Spleen (tissue), 11 donors: ENCODE measurements around the gene SCYL1. TPM values are rescaled to one million over a fixed set of nuclear protein-coding genes. Genes with fewer than 3 reads are reported as not detected.

Source experiments
- DNase-seq: peaks from one replicate; pipeline ENCODE4 v3.0.0-alpha.2; 2020
- H3K27ac ChIP-seq, 8 donors: fragments of 200-600 bp; sonication (generic) in 7 of 8; 1 replicate in 4 of 8; 2 replicates in 4 of 8; pipeline versions ENCODE4 v1.5.0 to v1.8.0; 2016 to 2021; ENCODE audit warnings: inconsistent platforms in 4 of 8, mild to moderate bottlenecking in 4 of 8, moderate library complexity in 1 of 8
- H3K27me3 ChIP-seq, 7 donors: fragments of 200-600 bp; sonication (generic) in 6 of 7; replicated peaks in 1 of 7; 1 replicate in 4 of 7; 2 replicates in 3 of 7; pipeline versions ENCODE4 v1.5.0 to v1.8.0; 2016 to 2021; ENCODE audit warnings: inconsistent platforms in 3 of 7, mild to moderate bottlenecking in 1 of 7
- H3K36me3 ChIP-seq, 6 donors: fragments of 200-600 bp; sonication (generic) in 5 of 6; 1 replicate in 4 of 6; 2 replicates in 2 of 6; pipeline versions ENCODE4 v1.5.0 to v1.8.0; 2016 to 2021; ENCODE audit warnings: inconsistent platforms in 2 of 6
- H3K4me1 ChIP-seq, 6 donors: fragments of 200-600 bp; sonication (generic) in 5 of 6; 1 replicate in 3 of 6; 2 replicates in 3 of 6; pipeline versions ENCODE4 v1.5.0 to v1.8.0; 2016 to 2021; ENCODE audit warnings: inconsistent platforms in 3 of 6
- H3K4me3 ChIP-seq, 8 donors: fragments of 200-600 bp; sonication (generic) in 7 of 8; 1 replicate in 4 of 8; 2 replicates in 4 of 8; pipeline versions ENCODE4 v1.5.0 to v1.8.0; 2016 to 2021; ENCODE audit warnings: inconsistent platforms in 4 of 8, mild to moderate bottlenecking in 4 of 8, moderate library complexity in 2 of 8
- H3K9me3 ChIP-seq, 8 donors: fragments of 200-600 bp; sonication (generic) in 7 of 8; 1 replicate in 4 of 8; 2 replicates in 4 of 8; pipeline versions ENCODE4 v1.5.0 to v1.8.0; 2016 to 2021; ENCODE audit warnings: inconsistent platforms in 4 of 8
- POLR2A ChIP-seq, 3 donors: fragments of 450-650 bp; IDR thresholded peaks; one replicate each; pipeline ENCODE4 v1.5.1; 2017; ENCODE audit warnings: antibody characterized with exemption in 3 of 3, mild to moderate bottlenecking in 1 of 3
- POLR2AphosphoS5 ChIP-seq, 3 donors: sonication (generic); formaldehyde crosslinking; IDR thresholded peaks; one replicate each; pipeline ENCODE4 v1.5.1; 2017; ENCODE audit warnings: antibody characterized with exemption in 3 of 3
- WGBS, 5 donors: extraction: QIAGEN DNeasy Blood & Tissue Kit in 3 of 5; methylation state at CpG; one replicate each; pipeline versions ENCODE4 v1.1.5 to v1.1.7; 2013 to 2018; 5-methylcytosine and 5-hydroxymethylcytosine counted together
- intact Hi-C: fragments of 100-400 bp; cut with DNase I; formaldehyde crosslinking; loops from one replicate; pipeline ENCODE4 v1.15.0; 2023; ENCODE audit warnings: low total_unique reads
- polyA plus RNA-seq, 3 donors: library from polyadenylated mRNA; stranded (reverse); fragments of 200-250 nt; gene quantifications; one replicate each; pipeline ENCODE4 v1.2.1, GENCODE V29; 2013
- total RNA-seq, 7 donors: library from RNA; depleted of rRNA in 3 of 7; stranded (reverse); fragments of >200 nt in 3 of 7; fragmentation: NEBNext Ultra II Directional in 4 of 7; extraction: Animal tissue kit (Norgen Biotek cat#: 25700) in 4 of 7; gene quantifications; one replicate each; pipeline versions ENCODE4 v1.1.0 to v1.2.1, GENCODE V29; 2016 to 2021
- TF ChIP-seq, protein P1 (sequence below), 11 experiments: fragments of 200-600 bp in 7 of 11; fragments of 450-650 bp in 4 of 11; sonication (generic) in 4 of 11; IDR thresholded peaks in 8 of 11; conservative IDR thresholded peaks in 3 of 11; 1 replicate in 7 of 11; 2 replicates in 4 of 11; pipeline versions ENCODE4 v1.4.0 to v1.8.0; 2016 to 2021; ENCODE audit warnings: antibody characterized with exemption in 11 of 11, inconsistent platforms in 4 of 11, mild to moderate bottlenecking in 1 of 11
- donor health status: healthy with polysubstance abuse.
- donor health status: DM: no; HTN: no; CAD: no; lungs with moderate emphysema.
- donor health status: DM: no; HTN: no; CAD: no.
- donor health status: Bipolar disorder and iron deficiency.
- donor health status: healthy.
- donor health status: DM: no; HTN: no; CAD: no.
- donor health status: DM: yes; HTN: yes; CAD: no.

SCYL1 gene
- total and polyA plus RNA-seq, 10 donors = 52.4 to 125 (median 74.8) TPM

DNA sequence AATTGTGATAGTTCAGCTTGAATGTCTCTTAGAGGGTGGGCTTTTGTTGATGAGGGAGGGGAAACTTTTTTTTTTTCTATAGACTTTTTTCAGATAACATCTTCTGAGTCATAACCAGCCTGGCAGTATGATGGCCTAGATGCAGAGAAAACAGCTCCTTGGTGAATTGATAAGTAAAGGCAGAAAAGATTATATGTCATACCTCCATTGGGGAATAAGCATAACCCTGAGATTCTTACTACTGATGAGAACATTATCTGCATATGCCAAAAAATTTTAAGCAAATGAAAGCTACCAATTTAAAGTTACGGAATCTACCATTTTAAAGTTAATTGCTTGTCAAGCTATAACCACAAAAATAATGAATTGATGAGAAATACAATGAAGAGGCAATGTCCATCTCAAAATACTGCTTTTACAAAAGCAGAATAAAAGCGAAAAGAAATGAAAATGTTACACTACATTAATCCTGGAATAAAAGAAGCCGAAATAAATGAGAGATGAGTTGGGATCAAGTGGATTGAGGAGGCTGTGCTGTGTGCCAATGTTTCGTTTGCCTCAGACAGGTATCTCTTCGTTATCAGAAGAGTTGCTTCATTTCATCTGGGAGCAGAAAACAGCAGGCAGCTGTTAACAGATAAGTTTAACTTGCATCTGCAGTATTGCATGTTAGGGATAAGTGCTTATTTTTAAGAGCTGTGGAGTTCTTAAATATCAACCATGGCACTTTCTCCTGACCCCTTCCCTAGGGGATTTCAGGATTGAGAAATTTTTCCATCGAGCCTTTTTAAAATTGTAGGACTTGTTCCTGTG is 22.1 kb upstream of the SCYL1 start:
- WGBS, 5 donors = 0 to 1% (median 0%) methylated on average over 6 of the region's 6 CpGs
- H3K27me3 ChIP-seq = no peaks in the 10 kb centered on the region
- peaks cover 0 to 62% (median 52%) of the 10 kb centered on the region in 6 donors for H3K36me3 ChIP-seq
- H3K4me3 ChIP-seq = peak overlapping the region; percentile 67 to 93 (median 81)
- TF ChIP-seq POLR2AphosphoS5 (IDR thresholded peaks at IDR 0.05) = peak in 1 of 3 donors; percentile 95
- peak in 2 of 3 donors; percentile 49 to 70 for TF ChIP-seq POLR2A (IDR thresholded peaks at IDR 0.05)
- TF ChIP-seq, protein P1, sequence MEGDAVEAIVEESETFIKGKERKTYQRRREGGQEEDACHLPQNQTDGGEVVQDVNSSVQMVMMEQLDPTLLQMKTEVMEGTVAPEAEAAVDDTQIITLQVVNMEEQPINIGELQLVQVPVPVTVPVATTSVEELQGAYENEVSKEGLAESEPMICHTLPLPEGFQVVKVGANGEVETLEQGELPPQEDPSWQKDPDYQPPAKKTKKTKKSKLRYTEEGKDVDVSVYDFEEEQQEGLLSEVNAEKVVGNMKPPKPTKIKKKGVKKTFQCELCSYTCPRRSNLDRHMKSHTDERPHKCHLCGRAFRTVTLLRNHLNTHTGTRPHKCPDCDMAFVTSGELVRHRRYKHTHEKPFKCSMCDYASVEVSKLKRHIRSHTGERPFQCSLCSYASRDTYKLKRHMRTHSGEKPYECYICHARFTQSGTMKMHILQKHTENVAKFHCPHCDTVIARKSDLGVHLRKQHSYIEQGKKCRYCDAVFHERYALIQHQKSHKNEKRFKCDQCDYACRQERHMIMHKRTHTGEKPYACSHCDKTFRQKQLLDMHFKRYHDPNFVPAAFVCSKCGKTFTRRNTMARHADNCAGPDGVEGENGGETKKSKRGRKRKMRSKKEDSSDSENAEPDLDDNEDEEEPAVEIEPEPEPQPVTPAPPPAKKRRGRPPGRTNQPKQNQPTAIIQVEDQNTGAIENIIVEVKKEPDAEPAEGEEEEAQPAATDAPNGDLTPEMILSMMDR (IDR thresholded peaks at IDR 0.05 in 8 of 11, conservative IDR thresholded peaks at IDR 0.05 in 3 of 11) = no peak
- peak overlapping the region in 7 of 8 donors; percentile 96 to 100 (median 99) for H3K27ac ChIP-seq
- H3K9me3 ChIP-seq = no peaks in the 10 kb centered on the region
- H3K4me1 ChIP-seq = peaks cover 31 to 58% (median 47%) of the 10 kb centered on the region in 6 donors
- intact Hi-C loops = no loop called here
- DNase-seq = no peak

DNA sequence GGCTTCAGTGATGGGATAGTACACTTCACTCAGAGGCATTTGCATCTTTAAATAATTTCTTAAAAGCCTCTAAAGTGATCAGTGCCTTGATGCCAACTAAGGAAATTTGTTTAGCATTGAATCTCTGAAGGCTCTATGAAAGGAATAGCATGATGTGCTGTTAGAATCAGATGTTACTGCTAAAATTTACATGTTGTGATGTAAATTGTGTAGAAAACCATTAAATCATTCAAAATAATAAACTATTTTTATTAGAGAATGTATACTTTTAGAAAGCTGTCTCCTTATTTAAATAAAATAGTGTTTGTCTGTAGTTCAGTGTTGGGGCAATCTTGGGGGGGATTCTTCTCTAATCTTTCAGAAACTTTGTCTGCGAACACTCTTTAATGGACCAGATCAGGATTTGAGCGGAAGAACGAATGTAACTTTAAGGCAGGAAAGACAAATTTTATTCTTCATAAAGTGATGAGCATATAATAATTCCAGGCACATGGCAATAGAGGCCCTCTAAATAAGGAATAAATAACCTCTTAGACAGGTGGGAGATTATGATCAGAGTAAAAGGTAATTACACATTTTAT is 21.4 kb upstream of the SCYL1 start:
- intact Hi-C loops = no loop called here

DNA sequence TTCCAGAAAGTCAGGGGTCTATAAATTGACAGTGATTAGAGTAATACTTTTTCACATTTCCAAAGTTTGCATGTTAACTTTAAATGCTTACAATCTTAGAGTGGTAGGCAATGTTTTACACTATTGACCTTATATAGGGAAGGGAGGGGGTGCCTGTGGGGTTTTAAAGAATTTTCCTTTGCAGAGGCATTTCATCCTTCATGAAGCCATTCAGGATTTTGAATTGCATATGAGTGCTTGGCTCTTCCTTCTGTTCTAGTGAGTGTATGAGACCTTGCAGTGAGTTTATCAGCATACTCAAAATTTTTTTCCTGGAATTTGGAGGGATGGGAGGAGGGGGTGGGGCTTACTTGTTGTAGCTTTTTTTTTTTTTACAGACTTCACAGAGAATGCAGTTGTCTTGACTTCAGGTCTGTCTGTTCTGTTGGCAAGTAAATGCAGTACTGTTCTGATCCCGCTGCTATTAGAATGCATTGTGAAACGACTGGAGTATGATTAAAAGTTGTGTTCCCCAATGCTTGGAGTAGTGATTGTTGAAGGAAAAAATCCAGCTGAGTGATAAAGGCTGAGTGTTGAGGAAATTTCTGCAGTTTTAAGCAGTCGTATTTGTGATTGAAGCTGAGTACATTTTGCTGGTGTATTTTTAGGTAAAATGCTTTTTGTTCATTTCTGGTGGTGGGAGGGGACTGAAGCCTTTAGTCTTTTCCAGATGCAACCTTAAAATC is 20.8 kb upstream of the SCYL1 start:
- TF ChIP-seq POLR2AphosphoS5 (IDR thresholded peaks at IDR 0.05) (peak in 1 of 3 donors; percentile 75), POLR2A (IDR thresholded peaks at IDR 0.05) (peak in 1 of 3 donors; percentile 60)
- TF ChIP-seq, protein P1 (IDR thresholded peaks at IDR 0.05 in 8 of 11, conservative IDR thresholded peaks at IDR 0.05 in 3 of 11) = no peak
- peaks cover 0 to 62% (median 52%) of the 10 kb centered on the region in 6 donors for H3K36me3 ChIP-seq
- WGBS, 5 donors = 0 to 3% (median 1%) methylated on average over 3 of the region's 3 CpGs

More for the DNA sequence above, 21.4 kb upstream of the SCYL1 start:
- Histone ChIP-seq H3K4me1 (peaks cover 31 to 65% (median 48%) of the 10 kb centered on the region in 6 donors), H3K36me3 (peaks cover 0 to 62% (median 52%) of the 10 kb centered on the region in 6 donors), H3K27me3 (no peaks in the 10 kb centered on the region), H3K4me3 (peak overlapping the region; percentile 67 to 93 (median 81)), H3K27ac (peak overlapping the region in 7 of 8 donors; percentile 96 to 100 (median 99)), H3K9me3 (no peaks in the 10 kb centered on the region)
- TF ChIP-seq POLR2A (IDR thresholded peaks at IDR 0.05) (peak in 1 of 3 donors; percentile 43), POLR2AphosphoS5 (IDR thresholded peaks at IDR 0.05) (no peak)
- TF ChIP-seq, protein P1 (IDR thresholded peaks at IDR 0.05 in 8 of 11, conservative IDR thresholded peaks at IDR 0.05 in 3 of 11) = no peak
- WGBS, 5 donors = 1 to 3% (median 2%) methylated on average over 3 of the region's 3 CpGs
- DNase-seq = no peak

More for the DNA sequence above, 20.8 kb upstream of the SCYL1 start:
- intact Hi-C loops = no loop called here
- Histone ChIP-seq H3K4me3 (peak overlapping the region; percentile 67 to 93 (median 81)), H3K27ac (peak overlapping the region; percentile 49 to 100 (median 98)), H3K27me3 (no peaks in the 10 kb centered on the region), H3K9me3 (no peaks in the 10 kb centered on the region), H3K4me1 (peaks cover 34 to 71% (median 49%) of the 10 kb centered on the region in 6 donors)
- DNase-seq = no peak
